ENCODE measurements around the gene CCDC30.

CCDC30 gene

DNA sequence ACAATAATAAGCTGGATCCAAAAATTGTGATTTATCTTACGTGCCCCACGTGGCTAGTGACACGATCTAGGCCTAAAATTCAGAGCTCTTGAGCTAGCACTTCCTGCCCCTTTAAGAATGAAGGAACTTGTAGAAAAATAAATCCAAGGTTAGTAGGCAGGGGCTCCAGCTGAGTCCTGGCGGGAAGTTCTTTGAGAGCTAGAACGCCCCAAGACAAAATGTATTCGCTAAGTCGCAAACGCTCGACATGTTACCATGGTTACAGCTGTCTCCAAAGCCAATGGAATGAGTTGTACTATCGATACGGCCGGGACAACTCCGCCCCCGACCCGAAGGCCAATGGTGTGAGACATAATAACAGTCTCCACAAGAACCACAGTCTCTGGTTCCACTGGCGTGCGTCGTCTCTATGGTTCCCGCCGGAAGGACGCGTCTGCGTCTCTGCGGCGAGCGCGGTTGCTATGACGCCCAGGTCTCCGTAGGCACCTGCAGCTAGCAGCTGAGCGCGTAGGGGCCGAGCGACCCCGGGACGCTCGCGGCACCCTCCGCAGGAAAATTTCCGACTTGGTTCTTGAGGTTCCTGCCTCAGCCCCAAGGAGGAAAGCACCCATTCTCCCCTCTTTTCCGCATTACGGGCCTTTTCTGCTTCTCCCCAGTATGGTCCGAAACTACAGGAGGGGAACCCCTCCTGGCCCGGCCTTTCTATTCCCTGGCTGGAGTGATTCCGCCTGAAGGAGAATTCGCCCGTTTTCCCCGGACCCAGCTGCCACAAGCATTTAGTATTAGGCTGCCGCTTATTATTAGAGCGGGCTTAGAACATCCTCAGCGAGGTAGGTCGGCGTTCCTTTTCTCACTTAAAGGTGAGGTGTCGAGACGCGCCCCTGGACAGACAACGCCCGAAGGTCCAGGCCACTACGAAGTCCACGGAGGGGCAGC lies at the start of gene CCDC30:
Gene CCDC30 (plus strand): TSS at position 459 of the 936 bp plus-strand sequence. CDS start 17,266 bp downstream, outside the sequence.
- DNase-seq (ENCODE audit: low read depth): peak; percentile 98

DNA sequence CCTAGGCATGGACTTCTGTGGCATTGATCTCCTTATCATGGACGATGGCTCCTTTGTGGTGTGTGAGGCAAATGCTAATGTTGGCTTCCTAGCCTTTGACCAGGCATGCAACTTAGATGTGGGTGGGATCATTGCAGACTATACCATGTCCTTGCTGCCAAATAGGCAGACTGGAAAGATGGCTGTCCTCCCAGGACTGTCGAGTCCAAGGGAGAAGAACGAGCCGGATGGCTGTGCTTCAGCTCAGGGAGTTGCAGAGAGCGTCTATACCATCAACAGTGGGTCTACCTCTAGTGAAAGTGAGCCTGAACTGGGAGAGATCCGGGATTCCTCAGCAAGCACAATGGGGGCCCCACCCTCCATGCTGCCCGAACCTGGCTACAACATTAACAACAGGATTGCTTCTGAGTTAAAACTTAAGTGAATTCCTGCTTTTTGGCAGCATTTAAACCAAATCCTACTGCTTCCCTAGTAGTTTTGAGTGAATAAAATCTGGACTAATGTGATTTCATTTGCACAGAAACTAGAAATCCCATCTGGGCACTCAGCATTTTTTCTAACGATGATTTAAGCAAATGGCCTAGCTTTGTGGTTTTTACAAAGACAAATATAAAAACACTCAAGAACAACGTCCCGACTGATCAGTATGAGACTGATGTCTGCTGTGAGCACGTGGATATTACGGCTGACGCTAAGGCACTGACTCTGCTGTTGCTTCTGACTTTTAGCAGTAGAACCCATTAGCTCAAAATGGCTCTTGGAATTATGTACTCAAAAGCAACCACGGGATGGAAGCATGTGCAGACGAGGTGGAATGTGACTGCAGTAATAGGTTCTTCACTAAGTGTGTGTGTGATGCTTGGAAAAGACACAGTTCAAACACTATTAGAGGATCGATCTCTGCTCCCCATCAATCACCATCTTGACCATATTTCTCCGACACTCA lies 48.3 kb upstream of the CCDC30 start:
- no peak for DNase-seq (ENCODE audit: low read depth)

- no peak for DNase-seq (ENCODE audit: low read depth)
These were observed 45.9 kb upstream of the CCDC30 start for GRCh38 chr1:42417166-42417565.

GRCh38 chr1:42418516-42418915 lies 44.6 kb upstream of the CCDC30 start:
- DNase-seq (ENCODE audit: low read depth): no peak

GRCh38 chr1:42419126-42419821 lies 43.8 kb upstream of the CCDC30 start:
- DNase-seq (ENCODE audit: low read depth): no peak

DNA sequence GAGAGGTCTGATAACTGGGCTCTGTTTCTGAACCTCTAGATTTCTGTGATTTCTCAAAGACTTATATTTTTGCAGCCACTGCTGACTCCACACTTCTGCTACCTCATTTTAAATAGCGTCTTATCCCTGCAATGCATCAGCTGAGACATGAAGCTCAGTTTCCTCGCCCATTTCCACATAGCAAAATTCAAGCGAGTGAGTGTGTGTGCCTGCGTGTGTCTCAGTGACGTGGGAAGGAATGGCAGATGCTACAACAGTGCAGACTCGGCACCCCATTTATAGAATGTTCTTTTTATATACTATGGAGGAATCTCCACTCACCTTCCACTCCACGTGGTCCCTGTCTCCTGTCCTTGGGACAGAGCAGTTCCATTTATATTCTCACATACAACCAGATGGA lies 43.0 kb upstream of the CCDC30 start:
- DNase-seq (ENCODE audit: low read depth): no peak

GRCh38 chr1:42420911-42421585 lies 42.0 kb upstream of the CCDC30 start:
- DNase-seq (ENCODE audit: low read depth): peak; percentile 53

GRCh38 chr1:42422737-42423136 lies 40.3 kb upstream of the CCDC30 start:
- DNase-seq (ENCODE audit: low read depth): no peak

- DNase-seq (ENCODE audit: low read depth): no peak
These were observed 39.4 kb upstream of the CCDC30 start for GRCh38 chr1:42423681-42424080.

DNA sequence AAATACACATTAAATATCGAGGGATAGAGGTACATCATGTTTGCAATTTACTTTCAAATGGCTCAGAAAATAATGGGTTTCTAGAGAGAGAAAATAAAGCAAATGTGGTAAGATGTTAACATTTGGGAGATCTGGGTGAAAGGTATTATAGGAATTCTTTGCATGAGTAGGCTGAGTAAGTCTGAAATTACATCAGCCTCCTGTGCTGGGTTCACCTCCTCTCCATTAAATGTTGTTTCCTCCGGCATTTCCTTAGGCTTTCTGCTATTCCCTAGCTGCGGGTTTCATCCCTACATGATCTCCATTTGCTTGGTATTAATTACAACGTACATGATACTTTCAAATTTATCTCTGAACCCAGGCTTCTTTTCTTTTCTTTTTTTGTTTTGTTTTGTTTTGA lies 38.9 kb upstream of the CCDC30 start:
- no peak for DNase-seq (ENCODE audit: low read depth)

GRCh38 chr1:42427240-42427639 lies 35.8 kb upstream of the CCDC30 start:
- no peak for DNase-seq (ENCODE audit: low read depth)

DNA sequence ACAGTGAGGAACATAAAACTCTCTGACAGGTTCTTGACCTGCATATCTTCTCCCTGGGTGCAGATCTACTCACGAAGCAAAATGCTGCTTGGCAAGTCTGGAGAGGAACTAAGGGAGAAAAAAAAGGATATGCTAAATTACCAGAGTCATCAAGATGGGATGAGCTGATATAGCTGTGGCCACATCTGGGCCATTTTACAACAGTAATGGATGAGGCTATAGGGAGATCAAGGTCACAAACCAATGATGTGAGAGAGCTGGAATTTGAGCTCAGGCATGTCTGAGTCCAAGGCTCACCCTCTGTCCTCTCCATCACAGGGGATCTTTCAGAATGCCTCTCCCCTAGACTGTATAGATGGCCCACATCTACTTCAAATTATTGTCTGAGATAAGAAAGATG lies 33.5 kb upstream of the CCDC30 start:
- no peak for DNase-seq (ENCODE audit: low read depth)

GRCh38 chr1:42430286-42431135 lies 32.6 kb upstream of the CCDC30 start:
- no peak for DNase-seq (ENCODE audit: low read depth)

- DNase-seq (ENCODE audit: low read depth): no peak
These were observed 31.6 kb upstream of the CCDC30 start for GRCh38 chr1:42431514-42431913.

DNA sequence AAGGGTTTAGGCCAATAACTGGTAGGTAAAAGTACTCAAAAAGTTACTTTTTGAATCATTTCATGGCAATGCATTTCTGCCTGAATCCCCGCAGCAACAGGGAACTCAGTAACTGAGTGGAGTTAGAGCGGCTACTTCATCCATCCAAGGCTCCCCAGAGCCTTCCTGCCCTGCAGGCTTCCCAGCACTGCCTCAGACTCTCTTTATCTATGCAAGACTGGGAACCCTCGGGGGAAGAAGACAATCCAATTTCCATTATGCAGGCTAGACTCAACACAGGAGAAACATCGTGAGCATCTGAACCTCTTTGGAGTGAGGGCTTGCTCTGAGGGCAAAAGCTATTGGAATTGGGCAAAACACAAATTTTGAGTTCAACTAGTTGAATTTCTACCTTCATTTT lies 30.4 kb upstream of the CCDC30 start:
- DNase-seq (ENCODE audit: low read depth): no peak

DNA sequence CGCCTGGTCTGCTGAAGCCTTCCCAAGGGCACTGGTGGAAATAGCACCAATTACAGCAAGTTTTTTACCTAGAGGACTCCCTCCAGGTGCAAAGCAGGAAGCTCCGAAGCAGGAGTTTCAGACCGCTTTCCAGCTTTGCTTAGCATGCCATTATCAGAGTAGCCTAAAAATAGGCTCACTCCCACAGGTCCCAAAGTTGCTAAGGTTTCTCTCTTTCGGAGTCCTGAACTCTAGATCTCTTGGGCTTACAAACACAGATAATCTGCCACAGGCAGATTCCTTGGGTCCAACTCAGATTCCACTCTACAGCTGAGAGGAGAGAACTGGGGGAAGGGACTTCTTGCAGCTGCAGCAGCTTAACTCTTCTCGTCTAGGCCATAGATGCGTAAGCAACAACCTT lies 29.7 kb upstream of the CCDC30 start:
- no peak for DNase-seq (ENCODE audit: low read depth)

DNA sequence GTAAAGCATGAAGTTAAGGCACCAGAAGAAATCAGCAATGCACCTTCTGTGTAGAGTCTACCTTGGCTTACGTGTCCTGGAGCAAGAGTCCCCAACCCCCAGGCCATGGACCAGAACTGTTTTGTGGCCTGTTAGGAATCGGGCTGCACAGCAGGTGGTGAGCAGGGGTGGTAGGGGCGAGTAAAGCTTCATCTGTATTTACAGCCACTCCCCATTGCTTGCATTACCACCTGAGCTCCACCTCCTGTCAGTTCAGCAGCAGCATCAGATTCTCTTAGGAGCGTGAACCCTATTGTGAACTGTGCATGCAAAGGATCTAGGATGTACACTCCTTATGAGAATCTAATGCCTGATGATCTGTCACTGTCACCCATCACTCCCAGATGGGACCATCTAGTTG lies 28.7 kb upstream of the CCDC30 start:
- DNase-seq (ENCODE audit: low read depth): no peak

- DNase-seq (ENCODE audit: low read depth): peak; percentile 30
These were observed 23.1 kb upstream of the CCDC30 start for GRCh38 chr1:42439940-42440339.

DNA sequence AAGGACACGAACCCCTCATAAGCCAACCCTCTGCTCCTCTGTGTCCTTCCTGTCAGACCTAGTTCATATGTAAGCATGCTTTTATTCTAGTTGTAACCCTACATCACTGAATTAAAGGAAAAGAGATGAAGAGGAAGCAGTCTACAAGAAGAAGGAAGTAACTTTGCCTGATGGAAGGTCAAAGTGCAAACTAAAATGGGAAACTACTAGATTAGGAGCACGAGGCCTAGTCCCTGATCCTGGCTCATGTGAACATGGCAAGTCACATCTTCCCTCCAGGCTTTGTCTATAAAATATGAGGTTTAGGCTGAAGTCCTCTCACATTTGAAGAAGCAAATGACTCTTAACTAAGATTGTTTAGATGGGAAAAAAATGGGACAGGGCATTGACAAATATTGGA lies 20.4 kb upstream of the CCDC30 start:
- no peak for DNase-seq (ENCODE audit: low read depth)

GRCh38 chr1:42449256-42449655 lies 13.8 kb upstream of the CCDC30 start:
- no peak for DNase-seq (ENCODE audit: low read depth)

DNA sequence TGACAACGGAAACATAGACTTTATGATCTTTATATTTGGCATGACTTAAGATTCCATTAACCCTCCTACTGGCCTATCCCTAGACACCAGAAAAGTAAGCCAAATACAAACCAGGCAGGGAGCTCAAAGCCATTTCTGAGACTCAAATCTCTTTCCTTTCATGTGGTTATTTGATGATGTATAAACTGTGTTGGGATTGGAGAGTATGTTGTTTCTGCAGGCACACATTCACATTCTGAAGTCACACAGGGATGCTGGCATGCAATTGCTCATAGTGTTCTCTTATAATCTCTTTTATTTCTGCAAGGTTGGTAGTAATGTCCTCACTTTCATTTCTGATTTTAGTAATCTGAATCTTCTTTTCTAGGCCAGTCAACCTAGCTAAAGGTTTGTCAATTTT lies 13.0 kb upstream of the CCDC30 start:
- no peak for DNase-seq (ENCODE audit: low read depth)
